ENCODE measurements around the gene CAPN13. TPM values are rescaled to one million over a fixed set of nuclear protein-coding genes. Genes with fewer than 3 reads are reported as not detected.

CAPN13 gene
- polyA plus RNA-seq, 1 experiment = not detected

DNA sequence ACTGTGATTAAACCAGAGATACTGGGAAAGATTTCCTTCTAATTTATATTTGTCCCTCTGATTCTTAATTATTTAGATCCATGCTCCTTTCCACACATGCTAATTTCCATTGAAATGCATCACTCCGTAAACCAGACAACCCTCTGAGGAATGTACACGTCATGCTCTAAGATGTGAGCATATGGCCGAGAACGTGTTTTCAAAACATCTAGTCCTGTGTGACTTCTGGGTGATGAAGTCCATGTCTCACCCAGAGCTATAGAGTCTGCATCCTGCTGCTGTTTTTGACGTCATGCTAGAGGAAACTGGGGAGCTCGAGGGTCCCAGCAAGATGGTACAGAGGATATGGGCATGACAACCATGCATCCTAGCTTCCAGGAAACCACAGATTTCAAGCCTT is 53.6 kb downstream of the CAPN13 start:
- no peak overlapping the region for H3K4me3 ChIP-seq (ENCODE audit: low read depth, low read length)
- TF ChIP-seq, protein P1, sequence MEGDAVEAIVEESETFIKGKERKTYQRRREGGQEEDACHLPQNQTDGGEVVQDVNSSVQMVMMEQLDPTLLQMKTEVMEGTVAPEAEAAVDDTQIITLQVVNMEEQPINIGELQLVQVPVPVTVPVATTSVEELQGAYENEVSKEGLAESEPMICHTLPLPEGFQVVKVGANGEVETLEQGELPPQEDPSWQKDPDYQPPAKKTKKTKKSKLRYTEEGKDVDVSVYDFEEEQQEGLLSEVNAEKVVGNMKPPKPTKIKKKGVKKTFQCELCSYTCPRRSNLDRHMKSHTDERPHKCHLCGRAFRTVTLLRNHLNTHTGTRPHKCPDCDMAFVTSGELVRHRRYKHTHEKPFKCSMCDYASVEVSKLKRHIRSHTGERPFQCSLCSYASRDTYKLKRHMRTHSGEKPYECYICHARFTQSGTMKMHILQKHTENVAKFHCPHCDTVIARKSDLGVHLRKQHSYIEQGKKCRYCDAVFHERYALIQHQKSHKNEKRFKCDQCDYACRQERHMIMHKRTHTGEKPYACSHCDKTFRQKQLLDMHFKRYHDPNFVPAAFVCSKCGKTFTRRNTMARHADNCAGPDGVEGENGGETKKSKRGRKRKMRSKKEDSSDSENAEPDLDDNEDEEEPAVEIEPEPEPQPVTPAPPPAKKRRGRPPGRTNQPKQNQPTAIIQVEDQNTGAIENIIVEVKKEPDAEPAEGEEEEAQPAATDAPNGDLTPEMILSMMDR (IDR thresholded peaks at IDR 0.05; ENCODE audit: insufficient read depth, low read depth, low read length) = no peak
- DNase-seq (ENCODE audit: low read depth) = no peak
- ChIA-PET POLR2A (no interaction called here), CTCF (interaction anchor here (0.6 kb wide), 1 partner anchor 95 kb away, joined by 3 read pairs; no protein-coding TSS in a partner anchor)
- H3K36me3 ChIP-seq (ENCODE audit: control insufficient read depth, insufficient read depth, low read length) = no peaks in the 10 kb centered on the region
- H3K27me3 ChIP-seq (ENCODE audit: control insufficient read depth, insufficient read depth, low read length) = no peaks in the 10 kb centered on the region; the same call in 1 of the 2 replicates

DNA sequence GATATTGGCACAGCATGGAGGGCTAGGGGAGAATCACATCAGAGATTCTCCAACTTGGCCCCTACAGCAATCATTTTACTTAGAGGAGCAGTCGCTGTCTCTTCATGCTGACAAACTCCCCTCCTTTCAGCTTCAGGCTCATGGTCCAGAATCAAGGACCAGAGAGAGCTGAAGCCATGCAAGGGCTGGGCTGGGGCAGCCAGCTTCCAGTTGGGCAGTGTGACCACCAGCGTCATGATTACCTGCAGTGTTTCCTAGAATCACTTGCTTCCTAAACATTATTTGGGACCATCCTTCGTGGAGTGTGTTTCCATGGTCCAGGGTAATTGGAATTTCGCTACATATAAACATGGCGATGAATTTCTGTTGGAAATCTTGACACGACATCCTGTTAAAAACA is 54.4 kb downstream of the CAPN13 start:
- no peaks in the 10 kb centered on the region; the same call in 1 of the 2 replicates for H3K27me3 ChIP-seq (ENCODE audit: control insufficient read depth, insufficient read depth, low read length)
- TF ChIP-seq, protein P1 (IDR thresholded peaks at IDR 0.05; ENCODE audit: insufficient read depth, low read depth, low read length) = no peak
- H3K4me3 ChIP-seq (ENCODE audit: low read depth, low read length) = no peak overlapping the region
- DNase-seq (ENCODE audit: low read depth) = no peak
- CTCF ChIA-PET = no interaction called here
- POLR2A ChIA-PET = no interaction called here
- H3K36me3 ChIP-seq (ENCODE audit: control insufficient read depth, insufficient read depth, low read length) = no peaks in the 10 kb centered on the region

DNA sequence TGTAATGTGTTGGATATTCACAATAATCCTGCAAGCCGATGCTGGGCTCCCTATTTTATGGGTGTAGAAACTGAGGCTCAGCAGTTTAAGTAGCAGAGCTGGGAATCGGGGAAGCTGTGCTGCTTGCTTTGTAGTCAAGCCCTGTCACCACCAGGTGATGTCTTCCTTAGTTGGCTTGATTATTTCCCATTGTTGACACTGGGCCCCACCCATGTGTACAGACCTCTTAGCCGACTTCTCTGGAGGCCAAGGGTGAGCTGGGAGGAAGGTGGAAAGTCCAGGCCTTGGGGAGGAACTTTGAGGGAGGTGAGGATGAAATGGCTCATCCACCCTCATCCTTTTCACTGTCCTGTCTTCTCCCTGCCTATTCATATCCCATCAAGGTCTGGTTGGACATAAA is 60.0 kb downstream of the CAPN13 start:
- CTCF ChIA-PET = no interaction called here
- H3K36me3 ChIP-seq (ENCODE audit: control insufficient read depth, insufficient read depth, low read length) = no peaks in the 10 kb centered on the region
- no peak for DNase-seq (ENCODE audit: low read depth)
- H3K27me3 ChIP-seq (ENCODE audit: control insufficient read depth, insufficient read depth, low read length) = no peaks in the 10 kb centered on the region; the same call in 1 of the 2 replicates
- POLR2A ChIA-PET = no interaction called here
- H3K4me3 ChIP-seq (ENCODE audit: low read depth, low read length) = no peak overlapping the region
- TF ChIP-seq, protein P1 (IDR thresholded peaks at IDR 0.05; ENCODE audit: insufficient read depth, low read depth, low read length) = no peak

DNA sequence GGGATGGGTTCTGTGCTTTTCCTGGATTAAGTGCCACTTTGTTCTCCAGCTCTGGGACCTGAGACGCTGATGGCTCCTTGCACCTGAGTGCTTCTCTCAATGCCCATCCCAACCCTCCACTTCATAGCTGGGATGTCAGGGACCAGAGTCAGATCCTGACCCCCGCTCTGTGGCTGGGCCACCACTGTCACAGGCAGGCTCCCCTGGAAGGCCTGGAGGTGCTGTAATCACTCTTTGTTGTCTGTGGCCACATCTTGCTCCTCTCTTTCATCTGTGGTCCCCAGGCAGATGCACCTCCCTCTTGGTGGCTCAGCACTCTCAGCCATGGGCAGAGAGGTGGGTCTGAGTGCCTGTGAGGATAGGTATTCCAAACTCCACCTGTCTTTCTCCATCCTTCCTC is 62.4 kb downstream of the CAPN13 start:
- ChIA-PET POLR2A (no interaction called here), CTCF (no interaction called here)
- no peak for DNase-seq (ENCODE audit: low read depth)
- Histone ChIP-seq H3K27me3 (ENCODE audit: control insufficient read depth, insufficient read depth, low read length) (no peaks in the 10 kb centered on the region), H3K36me3 (ENCODE audit: control insufficient read depth, insufficient read depth, low read length) (no peaks in the 10 kb centered on the region), H3K4me3 (ENCODE audit: low read depth, low read length) (no peak overlapping the region)
- TF ChIP-seq, protein P1 (IDR thresholded peaks at IDR 0.05; ENCODE audit: insufficient read depth, low read depth, low read length) = no peak

DNA sequence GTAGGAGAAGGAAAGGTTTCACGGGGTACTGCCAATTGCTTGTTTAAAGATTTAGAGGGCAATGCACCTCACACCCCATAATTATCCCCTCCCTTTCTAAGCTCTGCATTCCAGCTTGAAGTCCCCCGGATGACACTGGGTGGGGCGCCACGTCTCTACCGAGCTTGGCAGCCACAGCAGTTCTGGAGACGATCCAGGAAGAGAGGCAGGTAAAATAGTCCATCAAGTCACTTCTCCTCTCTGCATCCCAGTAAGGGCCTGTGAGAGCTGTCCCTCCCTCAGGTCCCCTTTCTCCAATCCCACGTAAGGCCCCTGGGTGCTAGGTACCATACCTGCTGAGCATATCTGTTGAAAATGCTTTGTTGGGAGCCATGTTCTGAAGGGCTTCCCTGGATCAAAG is 65.7 kb downstream of the CAPN13 start:
- ChIA-PET POLR2A (no interaction called here), CTCF (interaction anchor here (0.8 kb wide), 1 partner anchor 30 kb away, joined by 3 read pairs; no protein-coding TSS in a partner anchor)
- DNase-seq (ENCODE audit: low read depth) = no peak
- Histone ChIP-seq H3K4me3 (ENCODE audit: low read depth, low read length) (no peak overlapping the region), H3K27me3 (ENCODE audit: control insufficient read depth, insufficient read depth, low read length) (no peaks in the 10 kb centered on the region), H3K36me3 (ENCODE audit: control insufficient read depth, insufficient read depth, low read length) (no peaks in the 10 kb centered on the region)
- TF ChIP-seq, protein P1 (IDR thresholded peaks at IDR 0.05; ENCODE audit: insufficient read depth, low read depth, low read length) = no peak
